Mucosa of descending colon (tissue), 3 donors: Measurements from ENCODE around the gene SPPL3. TPM values are rescaled to one million over a fixed set of nuclear protein-coding genes. Genes with fewer than 3 reads are reported as not detected.

Experiments used
- ATAC-seq: fragments of 200-7000 bp; cut with Tn5 transposase; one replicate; pipeline ENCODE4 v1.9.1; 2020; ENCODE audit warnings: mild to moderate bottlenecking, moderate library complexity
- DNase-seq, 3 donors: peaks; one replicate each; pipeline ENCODE4 v3.0.0-alpha.2; 2020
- H3K36me3 ChIP-seq: fragments of 200-600 bp; one replicate; pipeline ENCODE4 v1.8.0; 2021; ENCODE audit warnings: low read depth, mild to moderate bottlenecking
- H3K4me1 ChIP-seq: fragments of 200-600 bp; one replicate; pipeline ENCODE4 v1.8.0; 2021; ENCODE audit warnings: low read depth, mild to moderate bottlenecking
- H3K4me3 ChIP-seq: fragments of 200-600 bp; one replicate; pipeline ENCODE4 v1.8.0; 2021; ENCODE audit warnings: mild to moderate bottlenecking
- H3K9me3 ChIP-seq: fragments of 200-600 bp; one replicate; pipeline ENCODE4 v1.8.0; 2021; ENCODE audit warnings: mild to moderate bottlenecking
- CTCF ChIP-seq: fragments of 200-600 bp; IDR thresholded peaks from one replicate; pipeline ENCODE4 v1.8.0; 2022; ENCODE audit warnings: antibody characterized with exemption, mild to moderate bottlenecking
- intact Hi-C, 2 donors: fragments of 100-400 bp; cut with DNase I in 1 of 2; cut with micrococcal nuclease in 1 of 2; formaldehyde crosslinking; loops; one replicate each; pipeline versions ENCODE4 v1.11.0 to v1.11.1; 2022; cut with DNase I, micrococcal nuclease
- total RNA-seq, 3 donors: library from RNA; stranded (reverse); fragmentation: NEBNext Ultra II Directional in 2 of 3; extraction: Animal tissue kit (Norgen Biotek cat#: 25700) in 2 of 3; gene quantifications; one replicate each; pipeline versions ENCODE4 v1.2.1 to v1.2.4, GENCODE V29; 2021 to 2023
- donor health status: DM: no; HTN: no; CAD: no; lungs with moderate emphysema.
- donor health status: DM: no; HTN: no; CAD: no.
- donor health status: DM: no; HTN: yes; CAD: no.

The SPPL3 gene
- total RNA-seq, 3 donors from 2014 or later: 51.8 to 72.1 (median 65.6) TPM

GRCh38 chr12:120814203-120814902, 89.8 kb downstream of the SPPL3 start:
- DNase-seq: no peak
- no peak overlapping the region for H3K4me3 ChIP-seq
- no peaks in the 10 kb centered on the region for H3K9me3 ChIP-seq
- no peak for TF ChIP-seq CTCF
- H3K36me3 ChIP-seq: no peaks in the 10 kb centered on the region
- intact Hi-C loops: no loop called here
- no peaks in the 10 kb centered on the region for H3K4me1 ChIP-seq
- no peak for ATAC-seq

GRCh38 chr12:120813588-120814153, 90.5 kb downstream of the SPPL3 start:
- no peaks in the 10 kb centered on the region for H3K9me3 ChIP-seq
- H3K4me3 ChIP-seq: no peak overlapping the region
- intact Hi-C loops: no loop called here
- TF ChIP-seq CTCF: no peak
- no peaks in the 10 kb centered on the region for H3K4me1 ChIP-seq
- no peak for ATAC-seq
- H3K36me3 ChIP-seq: no peaks in the 10 kb centered on the region
- DNase-seq: no peak

- no peak for ATAC-seq
- no peaks in the 10 kb centered on the region for H3K4me1 ChIP-seq
- DNase-seq: no peak
- no peaks in the 10 kb centered on the region for H3K9me3 ChIP-seq
- H3K36me3 ChIP-seq: no peaks in the 10 kb centered on the region
- H3K4me3 ChIP-seq: no peak overlapping the region
- intact Hi-C loops: no loop called here
- TF ChIP-seq CTCF: no peak
These were observed 94.1 kb downstream of the SPPL3 start for GRCh38 chr12:120810021-120810420.

GRCh38 chr12:120804428-120804827, 99.7 kb downstream of the SPPL3 start:
- intact Hi-C loops: no loop called here
- no peaks in the 10 kb centered on the region for H3K36me3 ChIP-seq
- TF ChIP-seq CTCF: no peak
- ATAC-seq (no peak), DNase-seq (no peak)
- H3K4me3 ChIP-seq: no peak overlapping the region
- H3K9me3 ChIP-seq: no peaks in the 10 kb centered on the region
- peaks cover 12% of the 10 kb centered on the region for H3K4me1 ChIP-seq

GRCh38 chr12:120801146-120801545, 103.0 kb downstream of the SPPL3 start:
- H3K4me1 ChIP-seq: peaks cover 12% of the 10 kb centered on the region
- ATAC-seq (no peak), DNase-seq (no peak)
- H3K36me3 ChIP-seq: no peaks in the 10 kb centered on the region
- peaks cover 7% of the 10 kb centered on the region for H3K9me3 ChIP-seq
- intact Hi-C loops: no loop called here
- no peak overlapping the region for H3K4me3 ChIP-seq
- TF ChIP-seq CTCF: no peak
